Measurements from ENCODE around the gene WFIKKN1. TPM values are rescaled to one million over a fixed set of nuclear protein-coding genes. Genes with fewer than 3 reads are reported as not detected.
"Not testable (repeated sequence)": the region's sequence is repeated elsewhere in the genome, so short reads cannot be mapped to it uniquely, and the experiment has no call there.

The WFIKKN1 gene
- total and polyA plus RNA-seq, 4 donors: 0.30 to 1.4 (median 0.79) TPM

GRCh38 chr16:592518-593306 is 38.1 kb upstream of the WFIKKN1 start:
- H3K27ac ChIP-seq (ENCODE audit: low read depth, low read length): no peak overlapping the region
- peaks cover 49% of the 10 kb centered on the region for H3K36me3 ChIP-seq (ENCODE audit: control insufficient read depth, insufficient read depth, low read length)
- H3K27me3 ChIP-seq (ENCODE audit: control insufficient read depth, insufficient read depth, low read length): no peaks in the 10 kb centered on the region
- DNase-seq (ENCODE audit: low read depth in 4 of 6, low spot score in 6 of 6): peak in 1 of 6 donors; percentile 69
- WGBS (ENCODE audit: insufficient coverage): 63% methylated on average over 20 of the region's 24 CpGs
- H3K4me3 ChIP-seq (ENCODE audit: low read depth, low read length): no peak overlapping the region
- no peaks in the 10 kb centered on the region for H3K9me3 ChIP-seq (ENCODE audit: control insufficient read depth, insufficient read depth, low read length)
- H3K4me1 ChIP-seq (ENCODE audit: control insufficient read depth, insufficient read depth, low read length): peaks cover 50% of the 10 kb centered on the region

GRCh38 chr16:593406-593805 is 37.4 kb upstream of the WFIKKN1 start:
- DNase-seq (ENCODE audit: low read depth in 4 of 6, low spot score in 6 of 6): no peak
- H3K27ac ChIP-seq (ENCODE audit: low read depth, low read length): no peak overlapping the region
- peaks cover 43% of the 10 kb centered on the region for H3K4me1 ChIP-seq (ENCODE audit: control insufficient read depth, insufficient read depth, low read length)
- no peaks in the 10 kb centered on the region for H3K9me3 ChIP-seq (ENCODE audit: control insufficient read depth, insufficient read depth, low read length)
- H3K36me3 ChIP-seq (ENCODE audit: control insufficient read depth, insufficient read depth, low read length): peaks cover 50% of the 10 kb centered on the region
- WGBS (ENCODE audit: insufficient coverage): 88% methylated on average over 9 of the region's 9 CpGs
- no peaks in the 10 kb centered on the region for H3K27me3 ChIP-seq (ENCODE audit: control insufficient read depth, insufficient read depth, low read length)
- H3K4me3 ChIP-seq (ENCODE audit: low read depth, low read length): no peak overlapping the region

GRCh38 chr16:593807-594206 is 37.0 kb upstream of the WFIKKN1 start:
- H3K27me3 ChIP-seq (ENCODE audit: control insufficient read depth, insufficient read depth, low read length): no peaks in the 10 kb centered on the region
- H3K9me3 ChIP-seq (ENCODE audit: control insufficient read depth, insufficient read depth, low read length): no peaks in the 10 kb centered on the region
- H3K4me3 ChIP-seq (ENCODE audit: low read depth, low read length): no peak overlapping the region
- no peak overlapping the region for H3K27ac ChIP-seq (ENCODE audit: low read depth, low read length)
- peaks cover 40% of the 10 kb centered on the region for H3K4me1 ChIP-seq (ENCODE audit: control insufficient read depth, insufficient read depth, low read length)
- WGBS (ENCODE audit: insufficient coverage): 92% methylated on average over 16 of the region's 16 CpGs
- DNase-seq (ENCODE audit: low read depth in 4 of 6, low spot score in 6 of 6): no peak
- H3K36me3 ChIP-seq (ENCODE audit: control insufficient read depth, insufficient read depth, low read length): peaks cover 54% of the 10 kb centered on the region

GRCh38 chr16:595094-595528 is 35.7 kb upstream of the WFIKKN1 start:
- H3K27ac ChIP-seq (ENCODE audit: low read depth, low read length): no peak overlapping the region

GRCh38 chr16:595942-596735 is 34.6 kb upstream of the WFIKKN1 start:
- Histone ChIP-seq H3K36me3 (ENCODE audit: control insufficient read depth, insufficient read depth, low read length) (peaks cover 72% of the 10 kb centered on the region), H3K27ac (ENCODE audit: low read depth, low read length) (no peak overlapping the region), H3K9me3 (ENCODE audit: control insufficient read depth, insufficient read depth, low read length) (no peaks in the 10 kb centered on the region), H3K27me3 (ENCODE audit: control insufficient read depth, insufficient read depth, low read length) (no peaks in the 10 kb centered on the region), H3K4me1 (ENCODE audit: control insufficient read depth, insufficient read depth, low read length) (peaks cover 32% of the 10 kb centered on the region), H3K4me3 (ENCODE audit: low read depth, low read length) (no peak overlapping the region)
- WGBS (ENCODE audit: insufficient coverage): 95% methylated on average over 34 of the region's 34 CpGs
- no peak for DNase-seq (ENCODE audit: low read depth in 4 of 6, low spot score in 6 of 6)

More at GRCh38 chr16:595094-595528, 35.7 kb upstream of the WFIKKN1 start:
- peaks cover 64% of the 10 kb centered on the region for H3K36me3 ChIP-seq (ENCODE audit: control insufficient read depth, insufficient read depth, low read length)
- no peaks in the 10 kb centered on the region for H3K9me3 ChIP-seq (ENCODE audit: control insufficient read depth, insufficient read depth, low read length)
- WGBS (ENCODE audit: insufficient coverage): 74% methylated on average over 7 of the region's 18 CpGs
- H3K4me1 ChIP-seq (ENCODE audit: control insufficient read depth, insufficient read depth, low read length): peaks cover 40% of the 10 kb centered on the region
- no peak for DNase-seq (ENCODE audit: low read depth in 4 of 6, low spot score in 6 of 6)
- H3K27me3 ChIP-seq (ENCODE audit: control insufficient read depth, insufficient read depth, low read length): no peaks in the 10 kb centered on the region
- no peak overlapping the region for H3K4me3 ChIP-seq (ENCODE audit: low read depth, low read length)

GRCh38 chr16:596736-597060 is 34.1 kb upstream of the WFIKKN1 start:
- Histone ChIP-seq H3K36me3 (ENCODE audit: control insufficient read depth, insufficient read depth, low read length) (peaks cover 77% of the 10 kb centered on the region), H3K4me1 (ENCODE audit: control insufficient read depth, insufficient read depth, low read length) (peaks cover 27% of the 10 kb centered on the region), H3K9me3 (ENCODE audit: control insufficient read depth, insufficient read depth, low read length) (no peaks in the 10 kb centered on the region), H3K27ac (ENCODE audit: low read depth, low read length) (no peak overlapping the region), H3K27me3 (ENCODE audit: control insufficient read depth, insufficient read depth, low read length) (no peaks in the 10 kb centered on the region), H3K4me3 (ENCODE audit: low read depth, low read length) (no peak overlapping the region)
- DNase-seq (ENCODE audit: low read depth in 4 of 6, low spot score in 6 of 6): no peak
- 96% methylated on average over 11 of the region's 12 CpGs for WGBS (ENCODE audit: insufficient coverage)

- not testable (repeated sequence) for DNase-seq (ENCODE audit: low read depth in 4 of 6, low spot score in 6 of 6); H3K9me3 ChIP-seq (ENCODE audit: control insufficient read depth, insufficient read depth, low read length); H3K27ac ChIP-seq (ENCODE audit: low read depth, low read length); H3K4me3 ChIP-seq (ENCODE audit: low read depth, low read length); H3K27me3 ChIP-seq (ENCODE audit: control insufficient read depth, insufficient read depth, low read length)
- Histone ChIP-seq H3K36me3 (ENCODE audit: control insufficient read depth, insufficient read depth, low read length) (peaks cover 69% of the 10 kb centered on the region), H3K4me1 (ENCODE audit: control insufficient read depth, insufficient read depth, low read length) (peaks cover 18% of the 10 kb centered on the region)
- WGBS (ENCODE audit: insufficient coverage): 97% methylated on average over 3 of the region's 7 CpGs
Observed at GRCh38 chr16:597655-598054, 33.1 kb upstream of the WFIKKN1 start.

GRCh38 chr16:598823-599739 is 31.7 kb upstream of the WFIKKN1 start:
- H3K36me3 ChIP-seq (ENCODE audit: control insufficient read depth, insufficient read depth, low read length): peaks cover 57% of the 10 kb centered on the region
- no peaks in the 10 kb centered on the region for H3K27me3 ChIP-seq (ENCODE audit: control insufficient read depth, insufficient read depth, low read length)
- H3K4me1 ChIP-seq (ENCODE audit: control insufficient read depth, insufficient read depth, low read length): peaks cover 3% of the 10 kb centered on the region
- DNase-seq (ENCODE audit: low read depth in 4 of 6, low spot score in 6 of 6): no peak
- no peaks in the 10 kb centered on the region for H3K9me3 ChIP-seq (ENCODE audit: control insufficient read depth, insufficient read depth, low read length)
- H3K4me3 ChIP-seq (ENCODE audit: low read depth, low read length): no peak overlapping the region
- H3K27ac ChIP-seq (ENCODE audit: low read depth, low read length): no peak overlapping the region
- WGBS (ENCODE audit: insufficient coverage): 96% methylated on average over 35 of the region's 43 CpGs

- H3K9me3 ChIP-seq (ENCODE audit: control insufficient read depth, insufficient read depth, low read length): peaks cover 3% of the 10 kb centered on the region
- H3K4me3 ChIP-seq (ENCODE audit: low read depth, low read length): no peak overlapping the region
- H3K36me3 ChIP-seq (ENCODE audit: control insufficient read depth, insufficient read depth, low read length): peaks cover 55% of the 10 kb centered on the region
- DNase-seq (ENCODE audit: low read depth in 4 of 6, low spot score in 6 of 6): no peak
- H3K4me1 ChIP-seq (ENCODE audit: control insufficient read depth, insufficient read depth, low read length): no peaks in the 10 kb centered on the region
- H3K27me3 ChIP-seq (ENCODE audit: control insufficient read depth, insufficient read depth, low read length): no peaks in the 10 kb centered on the region
- 74% methylated on average over 3 of the region's 7 CpGs for WGBS (ENCODE audit: insufficient coverage)
- H3K27ac ChIP-seq (ENCODE audit: low read depth, low read length): no peak overlapping the region
Observed at GRCh38 chr16:600781-601180, 30.0 kb upstream of the WFIKKN1 start.
